Endothelial cell of umbilical vein (primary cell): Measurements from ENCODE around the gene CIB2.

Experiments used
- TF ChIP-seq, protein P1 (sequence below): IDR thresholded peaks from 2 replicates; pipeline ENCODE4 v1.6.1; 2011; ENCODE audit not compliant: insufficient read depth, insufficient read length
- TF ChIP-seq, protein P2 (sequence below), 2 donors: IDR thresholded peaks; 1 replicate in 1 of 2; 2 replicates in 1 of 2; pipeline ENCODE4 v1.5.1; 2011; ENCODE audit warnings: low read length in 2 of 2, mild to moderate bottlenecking in 2 of 2, moderate library complexity in 2 of 2, control low read depth in 1 of 2, inconsistent platforms in 1 of 2, low read depth in 1 of 2; ENCODE audit not compliant: insufficient read depth in 1 of 2; ENCODE audit errors: extremely low read depth in 1 of 2

DNA sequence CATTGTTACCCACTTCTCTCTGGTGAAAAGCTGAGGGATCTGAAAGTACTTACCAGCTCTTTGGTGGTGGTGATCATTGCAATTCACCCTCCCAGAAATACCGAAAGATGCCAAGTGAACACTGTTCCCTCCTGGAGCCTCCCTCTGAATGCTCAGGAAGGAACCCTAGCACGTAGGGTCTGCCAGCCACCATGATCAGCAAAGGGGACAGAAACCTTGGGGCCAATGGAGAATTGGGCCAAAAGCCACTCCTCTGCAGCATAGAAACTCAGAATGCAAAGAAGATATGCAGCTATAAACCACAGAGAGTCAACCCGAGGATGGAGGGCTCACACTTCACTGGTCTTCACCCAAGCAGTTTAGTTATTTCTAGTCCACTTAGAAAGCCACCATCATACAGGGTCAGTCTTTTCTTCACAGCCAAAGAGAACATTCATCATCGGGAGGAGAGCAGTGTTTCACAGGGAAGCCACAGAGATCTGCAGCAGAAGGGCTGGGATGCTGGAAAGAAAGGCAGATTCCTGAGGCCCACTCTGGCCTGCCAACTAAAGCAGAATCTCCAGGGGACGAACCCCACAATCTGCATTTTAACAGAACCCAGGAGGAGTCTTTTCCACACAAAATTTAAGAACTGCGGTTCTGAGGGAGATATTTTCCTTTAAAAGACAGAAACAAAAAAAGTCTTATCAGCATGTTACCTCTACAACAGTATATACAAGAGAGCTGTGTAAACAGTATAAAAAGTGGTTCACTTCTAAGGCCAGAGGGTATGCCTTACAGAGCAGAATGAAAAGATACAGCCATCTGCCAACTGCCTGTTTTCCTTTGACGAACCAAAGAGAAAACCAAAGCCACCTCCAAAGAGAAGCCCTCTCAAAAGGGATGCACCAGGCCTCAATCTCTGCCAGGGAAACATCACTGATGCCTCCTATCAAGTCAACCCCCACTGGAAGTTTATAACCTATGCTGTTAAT lies 65.0 kb downstream of the CIB2 start:
- TF ChIP-seq, protein P1, sequence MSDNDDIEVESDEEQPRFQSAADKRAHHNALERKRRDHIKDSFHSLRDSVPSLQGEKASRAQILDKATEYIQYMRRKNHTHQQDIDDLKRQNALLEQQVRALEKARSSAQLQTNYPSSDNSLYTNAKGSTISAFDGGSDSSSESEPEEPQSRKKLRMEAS = no peak
- TF ChIP-seq, protein P2, sequence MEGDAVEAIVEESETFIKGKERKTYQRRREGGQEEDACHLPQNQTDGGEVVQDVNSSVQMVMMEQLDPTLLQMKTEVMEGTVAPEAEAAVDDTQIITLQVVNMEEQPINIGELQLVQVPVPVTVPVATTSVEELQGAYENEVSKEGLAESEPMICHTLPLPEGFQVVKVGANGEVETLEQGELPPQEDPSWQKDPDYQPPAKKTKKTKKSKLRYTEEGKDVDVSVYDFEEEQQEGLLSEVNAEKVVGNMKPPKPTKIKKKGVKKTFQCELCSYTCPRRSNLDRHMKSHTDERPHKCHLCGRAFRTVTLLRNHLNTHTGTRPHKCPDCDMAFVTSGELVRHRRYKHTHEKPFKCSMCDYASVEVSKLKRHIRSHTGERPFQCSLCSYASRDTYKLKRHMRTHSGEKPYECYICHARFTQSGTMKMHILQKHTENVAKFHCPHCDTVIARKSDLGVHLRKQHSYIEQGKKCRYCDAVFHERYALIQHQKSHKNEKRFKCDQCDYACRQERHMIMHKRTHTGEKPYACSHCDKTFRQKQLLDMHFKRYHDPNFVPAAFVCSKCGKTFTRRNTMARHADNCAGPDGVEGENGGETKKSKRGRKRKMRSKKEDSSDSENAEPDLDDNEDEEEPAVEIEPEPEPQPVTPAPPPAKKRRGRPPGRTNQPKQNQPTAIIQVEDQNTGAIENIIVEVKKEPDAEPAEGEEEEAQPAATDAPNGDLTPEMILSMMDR (IDR thresholded peaks at IDR 0.05; ENCODE audit: extremely low read depth in 1 of 2, insufficient read depth in 1 of 2, low read depth in 1 of 2, low read length in 2 of 2) = no peak
